Mucosa of gallbladder (tissue), 1 donor: ENCODE data around the gene TGM6. TPM values are rescaled to one million over a fixed set of nuclear protein-coding genes. Genes with fewer than 3 reads are reported as not detected.
A peak's percentile ranks its signal among the peaks of the same experiment; 100 is the strongest.
"Not testable (repeated sequence)": the region's sequence is repeated elsewhere in the genome, so short reads cannot be mapped to it uniquely, and the experiment has no call there.

ENCODE experiments used
- DNase-seq: peaks from one replicate; pipeline ENCODE4 v3.0.0-alpha.2; 2020; ENCODE audit warnings: low spot score
- total RNA-seq: library from RNA; stranded (reverse); gene quantifications from one replicate; pipeline ENCODE4 v1.2.1, GENCODE V29; 2021
- donor health status: DM: no; HTN: no; CAD: no.

TGM6 gene
- total RNA-seq, 1 donor from 2014 or later: not detected

DNA sequence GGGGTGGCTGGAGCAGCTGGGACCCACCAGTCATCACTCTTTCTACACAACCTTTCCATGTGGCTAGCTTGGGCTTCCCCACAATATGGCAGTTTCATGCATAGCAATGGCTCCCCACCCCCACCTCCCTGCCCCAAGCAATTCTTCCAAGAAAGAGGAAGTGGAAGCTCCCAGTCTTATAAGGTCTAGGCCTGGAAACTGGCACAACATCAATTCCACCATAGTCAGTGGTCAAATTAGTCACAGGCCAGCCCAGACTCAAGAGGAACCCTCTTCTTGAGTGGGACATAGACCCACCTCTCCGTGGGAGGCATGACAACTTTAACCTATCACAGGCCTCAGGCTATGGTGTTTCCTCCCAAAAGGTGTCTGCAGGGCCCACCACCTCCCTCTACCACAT is 17.7 kb downstream of the TGM6 start:
- no peak for DNase-seq

DNA sequence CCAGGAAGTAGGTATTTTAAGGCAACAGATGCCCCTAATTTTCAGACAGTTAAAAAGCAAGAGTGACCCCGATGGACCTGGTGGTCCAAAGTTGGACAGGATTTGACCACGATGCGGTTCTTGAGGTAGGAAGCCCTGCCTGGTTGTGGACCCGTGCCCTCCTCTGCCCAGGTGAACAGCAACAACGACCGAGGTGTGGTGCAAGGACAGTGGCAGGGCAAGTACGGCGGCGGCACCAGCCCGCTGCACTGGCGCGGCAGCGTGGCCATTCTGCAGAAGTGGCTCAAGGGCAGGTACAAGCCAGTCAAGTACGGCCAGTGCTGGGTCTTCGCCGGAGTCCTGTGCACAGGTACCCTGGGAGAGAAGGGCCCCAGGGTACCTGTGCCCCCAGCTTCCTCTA is 18.7 kb downstream of the TGM6 start:
- no peak for DNase-seq

DNA sequence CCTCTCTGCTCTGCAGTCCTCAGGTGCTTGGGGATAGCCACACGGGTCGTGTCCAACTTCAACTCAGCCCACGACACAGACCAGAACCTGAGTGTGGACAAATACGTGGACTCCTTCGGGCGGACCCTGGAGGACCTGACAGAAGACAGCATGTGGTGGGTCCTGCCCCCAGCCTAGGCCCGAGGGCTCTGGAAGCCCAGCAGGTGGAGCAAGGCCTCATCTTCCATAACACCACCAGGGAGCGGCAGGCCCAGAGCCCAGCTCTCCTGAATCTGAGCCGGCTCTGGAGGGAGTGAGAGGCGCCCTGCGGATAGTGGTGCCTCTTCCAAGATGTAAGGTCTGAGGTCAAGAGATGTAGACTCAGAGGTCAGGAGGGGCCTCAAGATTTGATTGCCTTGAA is 19.6 kb downstream of the TGM6 start:
- no peak for DNase-seq

GRCh38 chr20:2401527-2401926 is 20.8 kb downstream of the TGM6 start:
- no peak for DNase-seq

DNA sequence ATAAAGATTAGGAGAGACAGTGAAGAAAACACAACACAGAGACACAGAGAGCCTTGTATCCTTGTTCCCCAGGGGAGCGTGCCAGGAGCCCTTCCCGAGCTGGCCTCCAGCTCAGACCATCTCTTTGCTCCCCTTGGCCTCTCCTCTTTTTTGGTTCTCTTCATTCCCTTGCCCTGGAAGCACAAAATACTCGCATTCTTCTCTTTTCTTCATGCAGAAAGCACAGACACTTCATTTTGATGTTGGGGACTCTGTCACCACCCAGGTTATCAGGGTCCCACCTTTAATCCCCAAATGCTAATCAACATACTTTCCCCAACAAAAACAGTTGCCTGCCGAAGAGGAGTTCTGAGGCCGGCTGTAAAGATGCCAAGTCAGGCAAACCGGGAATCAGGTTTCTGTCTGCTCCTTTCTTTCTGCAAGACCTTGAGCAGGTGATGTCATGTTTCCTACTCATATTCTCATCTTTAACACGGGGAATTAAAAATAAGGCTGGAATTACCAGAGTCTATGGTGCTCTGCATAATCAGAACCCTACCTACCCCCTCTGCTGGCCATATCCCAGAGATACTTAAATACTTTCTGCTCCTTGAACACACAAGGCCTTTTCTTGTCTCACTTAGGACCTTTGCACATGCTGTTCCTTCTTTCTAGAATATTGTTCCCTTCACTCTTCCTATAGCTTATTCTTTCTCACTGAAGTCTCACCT is 21.7 kb downstream of the TGM6 start:
- DNase-seq: peak; percentile 18

DNA sequence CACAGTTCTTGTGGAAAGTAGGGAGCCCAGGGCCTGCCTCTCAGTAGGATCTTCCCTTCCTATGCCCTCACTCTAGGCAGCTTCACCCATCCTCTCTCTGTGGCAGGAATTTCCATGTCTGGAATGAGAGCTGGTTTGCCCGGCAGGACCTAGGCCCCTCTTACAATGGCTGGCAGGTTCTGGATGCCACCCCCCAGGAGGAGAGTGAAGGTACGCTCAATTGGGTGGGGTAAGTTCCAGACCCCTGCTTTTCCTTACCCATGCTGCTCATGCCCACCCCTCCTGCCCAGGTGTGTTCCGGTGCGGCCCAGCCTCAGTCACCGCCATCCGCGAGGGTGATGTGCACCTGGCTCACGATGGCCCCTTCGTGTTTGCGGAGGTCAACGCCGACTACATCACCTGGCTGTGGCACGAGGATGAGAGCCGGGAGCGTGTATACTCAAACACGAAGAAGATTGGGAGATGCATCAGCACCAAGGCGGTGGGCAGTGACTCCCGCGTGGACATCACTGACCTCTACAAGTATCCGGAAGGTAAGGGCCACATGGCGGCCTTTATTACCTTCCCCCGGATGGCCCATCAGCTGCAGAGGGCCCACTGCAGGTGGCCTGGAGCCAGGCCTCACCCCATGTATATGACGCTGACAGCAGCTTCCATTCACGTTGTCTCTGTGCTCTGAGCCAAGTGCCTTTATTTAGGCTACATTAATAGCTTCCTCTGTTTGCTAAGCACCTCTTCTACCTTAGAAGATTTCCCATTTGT is 22.8 kb downstream of the TGM6 start:
- no peak for DNase-seq

GRCh38 chr20:2405693-2406065 is 25.0 kb downstream of the TGM6 start:
- DNase-seq: no peak

- not testable (repeated sequence) for DNase-seq
These were observed 26.7 kb downstream of the TGM6 start for GRCh38 chr20:2407355-2407754.

- no peak for DNase-seq
These were observed 27.4 kb downstream of the TGM6 start for GRCh38 chr20:2408111-2408510.

DNA sequence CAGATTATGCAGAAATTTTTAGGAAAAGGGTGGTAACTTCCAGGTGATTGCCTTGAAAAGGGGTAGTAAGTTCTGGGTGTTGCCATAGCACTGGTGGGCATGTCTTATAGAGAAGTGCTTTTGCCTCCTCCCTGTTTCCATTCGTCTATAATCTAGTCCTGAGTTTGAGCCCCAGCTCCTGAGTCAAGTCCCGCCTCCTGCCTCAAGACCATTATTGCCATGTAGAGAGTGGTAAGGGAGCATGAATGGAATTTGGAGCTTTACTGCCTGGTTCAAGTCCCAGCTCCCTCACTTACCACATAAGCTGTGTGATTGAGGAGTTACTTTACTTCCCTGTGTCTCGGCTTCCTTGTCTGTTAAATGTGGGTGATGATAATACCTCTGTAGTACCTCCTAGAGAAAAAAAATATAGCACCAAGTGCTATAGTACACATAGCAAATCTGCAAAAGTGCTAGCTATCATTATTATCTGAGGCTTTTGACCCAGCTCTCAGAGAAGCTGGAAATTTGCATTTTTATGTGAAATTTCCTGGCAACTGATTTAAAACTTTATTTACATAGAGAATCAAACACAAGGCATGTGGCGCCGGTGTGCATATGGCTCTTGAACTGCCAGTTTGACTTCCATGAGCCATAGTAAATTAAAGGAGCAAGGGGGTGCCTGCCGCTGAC is 36.0 kb downstream of the TGM6 start:
- DNase-seq: no peak

GRCh38 chr20:2417213-2417541 is 36.5 kb downstream of the TGM6 start:
- DNase-seq: no peak

- no peak for DNase-seq
These were observed 37.7 kb downstream of the TGM6 start for GRCh38 chr20:2418388-2418787.

DNA sequence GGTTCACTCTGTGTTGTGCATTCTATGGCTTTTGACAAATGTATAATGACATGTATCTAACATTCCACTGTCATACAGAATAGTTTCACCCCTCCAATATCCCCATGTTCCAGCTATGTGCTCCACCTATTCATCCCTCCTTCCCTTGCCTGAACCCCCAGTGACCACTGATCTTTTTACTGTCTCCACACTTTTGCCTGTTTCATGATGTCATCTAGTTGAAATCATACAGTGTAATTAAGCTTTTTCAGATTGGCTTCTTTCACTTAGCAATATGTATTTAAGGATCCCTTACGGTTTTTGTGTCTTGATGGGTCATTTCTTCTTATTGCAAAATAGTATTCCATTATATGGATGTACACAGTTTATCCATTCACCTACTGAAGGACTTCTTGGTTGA is 39.8 kb downstream of the TGM6 start:
- no peak for DNase-seq

DNA sequence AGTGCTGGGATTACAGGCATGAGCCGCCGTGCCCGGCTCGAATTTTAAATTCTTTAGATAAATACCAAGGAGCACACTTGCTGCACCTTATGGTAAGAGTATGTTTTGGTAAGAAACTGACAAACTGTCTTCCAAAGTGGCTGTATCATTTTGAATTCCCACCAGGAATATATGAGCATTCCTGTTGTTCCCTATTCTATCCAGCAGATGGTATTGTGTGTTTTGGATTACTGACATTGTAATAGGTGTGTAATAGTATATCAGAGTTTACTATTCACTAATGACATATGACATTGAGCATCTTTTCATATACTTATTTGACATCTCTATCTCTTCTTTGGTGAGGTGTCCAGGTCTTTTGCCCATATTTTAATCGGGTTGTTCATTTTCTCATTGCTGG is 40.5 kb downstream of the TGM6 start:
- DNase-seq: no peak

DNA sequence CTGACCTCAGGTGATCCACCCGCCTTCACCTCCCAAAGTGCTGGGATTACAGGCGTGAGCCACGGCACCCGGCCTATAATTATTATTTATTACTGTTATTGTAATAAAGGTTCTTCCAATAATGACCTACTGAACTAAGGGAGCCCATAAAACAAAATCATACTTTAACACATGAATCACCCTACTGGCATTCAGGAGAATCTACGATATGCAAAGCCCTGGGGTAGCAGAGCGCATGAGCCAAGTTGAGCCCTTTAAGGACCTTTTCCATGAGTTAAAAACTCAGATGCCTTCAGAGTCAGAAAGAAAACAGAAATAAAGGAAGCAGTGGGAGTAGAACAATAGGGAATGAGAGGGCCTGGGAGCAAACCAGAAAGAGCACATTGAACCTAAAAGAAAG is 48.4 kb downstream of the TGM6 start:
- DNase-seq: no peak

- DNase-seq: no peak
These were observed 49.8 kb downstream of the TGM6 start for GRCh38 chr20:2430538-2430937.

DNA sequence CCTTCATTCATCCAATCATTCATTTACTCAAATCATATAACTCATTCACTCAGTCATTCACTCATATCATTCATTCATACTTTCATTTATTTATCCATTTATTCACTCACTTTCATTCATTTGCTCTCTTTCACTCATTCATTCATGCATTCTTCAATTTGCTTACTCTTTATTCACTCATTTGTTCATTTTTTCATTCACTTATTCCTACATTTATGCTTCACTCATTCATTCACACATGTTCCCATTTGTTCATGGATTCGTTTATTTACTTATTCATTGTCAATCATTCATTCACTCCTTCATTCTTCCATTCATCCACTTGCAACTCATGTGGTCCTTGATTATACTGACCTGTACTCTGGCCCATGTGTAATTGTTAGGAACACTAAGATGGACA is 50.5 kb downstream of the TGM6 start:
- DNase-seq: no peak

- DNase-seq: no peak
These were observed 66.1 kb downstream of the TGM6 start for GRCh38 chr20:2446845-2447244.

GRCh38 chr20:2449386-2449785 is 68.7 kb downstream of the TGM6 start:
- DNase-seq: no peak

GRCh38 chr20:2451422-2451821 is 70.7 kb downstream of the TGM6 start:
- no peak for DNase-seq

DNA sequence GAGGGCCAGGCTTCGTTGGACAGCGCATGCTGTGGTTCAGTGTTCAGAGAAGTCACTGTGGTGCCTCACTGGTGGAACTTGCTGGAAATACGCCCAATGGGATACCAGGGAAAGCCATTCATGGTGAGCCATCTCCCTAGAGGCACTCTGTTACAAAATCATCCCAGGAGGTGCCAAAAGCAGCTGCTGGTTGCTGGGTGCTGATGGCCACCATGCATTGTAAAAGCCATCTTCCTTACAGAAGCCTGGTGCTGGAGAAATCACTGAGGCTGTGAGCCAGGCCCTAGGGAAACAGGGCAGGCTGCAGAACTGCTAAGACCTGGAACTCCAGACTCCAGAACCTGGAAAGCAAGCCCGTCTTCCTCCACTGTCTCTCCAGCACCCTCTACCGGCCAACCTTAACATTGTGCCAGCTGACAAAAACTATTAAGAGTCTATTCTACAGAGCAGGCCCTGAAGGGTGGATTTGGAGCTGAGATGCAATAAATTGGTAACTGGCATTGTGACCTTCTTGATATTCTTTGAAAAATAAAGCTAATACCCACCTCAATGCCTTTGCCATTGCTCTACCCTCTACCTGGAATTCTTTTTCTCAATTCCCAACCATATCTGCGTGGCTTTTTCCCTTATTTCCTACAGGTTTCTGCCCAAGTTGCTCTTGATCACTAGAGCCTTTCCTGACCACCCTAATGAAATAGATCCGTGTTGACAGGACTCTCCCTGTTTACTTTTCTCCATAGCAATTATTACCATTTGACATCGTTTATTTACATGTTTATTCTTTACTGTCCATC is 71.4 kb downstream of the TGM6 start:
- peak; percentile 68 for DNase-seq

DNA sequence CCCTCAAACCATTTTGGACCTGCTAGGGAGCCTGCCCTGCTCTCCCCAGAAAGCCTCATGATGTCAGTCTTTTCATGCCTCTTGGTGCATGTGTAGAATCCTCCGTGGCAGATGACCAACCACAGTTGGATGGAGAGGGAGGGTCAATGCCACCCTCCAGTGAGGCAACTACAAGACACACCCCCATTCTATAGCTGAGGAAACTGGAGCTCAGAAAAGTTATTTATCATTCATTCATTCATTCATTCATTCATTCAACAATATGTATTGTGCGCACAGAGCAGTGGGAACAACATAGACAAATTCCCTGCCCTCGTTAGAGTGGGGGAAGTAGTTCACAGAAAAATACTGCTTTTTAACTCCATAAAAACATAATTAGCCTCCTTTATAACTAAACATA is 73.1 kb downstream of the TGM6 start:
- no peak for DNase-seq
